Measurements from ENCODE around the gene LRGUK.

The LRGUK gene

DNA sequence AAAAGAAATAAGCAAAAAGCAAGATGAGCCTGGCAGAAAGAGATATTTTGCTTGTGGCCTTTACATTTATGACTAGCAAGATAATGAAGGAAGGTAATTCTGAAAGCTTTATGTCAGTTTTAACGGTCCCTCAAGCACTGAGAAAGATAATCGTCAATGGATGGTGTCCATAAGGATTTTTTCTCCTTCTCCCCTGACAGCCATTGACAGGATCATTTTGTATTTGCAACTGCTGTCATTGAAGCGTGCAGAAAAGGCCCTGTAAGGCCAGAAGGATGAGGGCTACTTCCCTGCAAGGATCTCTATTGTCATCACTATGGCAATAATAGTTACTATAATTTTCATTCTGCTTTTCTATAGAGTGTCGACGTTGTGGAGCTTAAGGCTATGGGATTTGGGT is 994 bp upstream of the LRGUK start:
- DNase-seq (ENCODE audit: low read depth in 2 of 2): no peak

- no peak for DNase-seq (ENCODE audit: low read depth in 2 of 2)
Observed at GRCh38 chr7:134126596-134126965, 559 bp upstream of the LRGUK start.

DNA sequence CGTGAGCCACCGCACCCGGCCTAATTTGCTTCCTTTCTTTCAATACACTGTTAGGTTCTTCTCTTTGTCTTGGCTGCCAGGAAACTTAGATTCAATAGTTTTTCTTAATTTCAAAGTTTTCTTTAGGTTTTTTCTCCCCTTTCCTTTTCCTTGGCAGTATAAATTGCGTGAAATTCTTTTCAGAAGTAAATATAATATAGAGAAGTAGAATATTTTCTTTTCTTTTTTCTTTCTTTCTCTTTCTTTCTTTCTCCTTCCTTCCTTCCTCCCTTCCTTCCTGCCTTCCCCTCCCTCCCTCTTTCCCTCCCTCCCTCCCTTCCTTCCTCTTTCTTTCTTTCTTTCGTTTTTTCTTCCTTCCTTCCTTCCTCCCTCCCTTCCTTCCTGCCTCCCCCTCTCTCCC is 1.7 kb downstream of the LRGUK start:
- DNase-seq (ENCODE audit: low read depth in 2 of 2): no peak

- DNase-seq (ENCODE audit: low read depth in 2 of 2): no peak
Observed at GRCh38 chr7:134129856-134130523, 2.9 kb downstream of the LRGUK start.

- no peak for DNase-seq (ENCODE audit: low read depth in 2 of 2)
Observed at GRCh38 chr7:134134004-134134403, 6.9 kb downstream of the LRGUK start.

DNA sequence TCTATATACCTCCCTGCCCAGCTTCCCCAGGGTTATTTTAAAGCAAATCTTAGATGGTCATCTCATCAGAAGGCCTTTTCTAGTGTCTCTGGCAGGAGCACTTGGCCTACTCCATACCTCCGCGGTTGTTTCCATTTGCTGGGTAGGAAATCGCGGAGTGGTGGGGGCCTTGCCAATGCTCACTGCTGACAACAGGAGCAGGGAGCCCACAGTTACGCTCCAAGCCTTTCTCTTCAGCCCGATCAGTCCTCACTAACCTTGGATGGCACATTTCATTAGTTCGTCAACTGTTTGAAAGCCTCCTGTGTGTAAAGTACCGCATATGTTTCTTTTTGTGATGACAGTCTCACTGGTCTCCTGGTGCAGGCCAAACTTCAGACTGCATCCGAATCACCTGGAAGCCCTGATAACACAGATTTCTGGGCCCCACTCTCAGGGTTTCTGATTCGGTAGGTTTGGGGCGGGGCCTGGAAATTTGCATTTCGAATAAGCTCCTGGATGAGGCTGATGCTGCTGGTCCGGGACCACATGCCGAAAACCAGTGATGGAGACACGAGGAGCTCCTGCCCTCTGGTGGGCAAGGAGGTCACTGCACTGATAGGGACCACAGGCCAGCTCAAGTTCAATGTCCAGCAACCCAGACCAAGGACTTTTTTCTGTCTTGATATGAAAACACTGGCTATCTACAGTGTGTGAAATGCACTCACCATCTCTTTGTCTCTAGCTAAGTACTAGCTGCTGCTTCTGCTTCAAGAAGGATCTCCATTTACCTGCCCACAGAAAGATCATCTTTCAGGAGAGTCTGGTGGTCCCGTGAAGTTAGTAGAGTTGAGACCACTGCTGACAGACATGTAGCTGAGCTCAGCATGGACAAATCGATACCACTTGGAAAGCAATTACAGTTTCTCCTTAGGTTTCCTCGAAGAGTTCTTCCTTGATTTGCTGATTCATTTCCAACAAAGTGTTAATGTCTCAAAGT is 14.0 kb downstream of the LRGUK start:
- peak in 1 of 2 donors; percentile 24 for DNase-seq (ENCODE audit: low read depth in 2 of 2)

DNA sequence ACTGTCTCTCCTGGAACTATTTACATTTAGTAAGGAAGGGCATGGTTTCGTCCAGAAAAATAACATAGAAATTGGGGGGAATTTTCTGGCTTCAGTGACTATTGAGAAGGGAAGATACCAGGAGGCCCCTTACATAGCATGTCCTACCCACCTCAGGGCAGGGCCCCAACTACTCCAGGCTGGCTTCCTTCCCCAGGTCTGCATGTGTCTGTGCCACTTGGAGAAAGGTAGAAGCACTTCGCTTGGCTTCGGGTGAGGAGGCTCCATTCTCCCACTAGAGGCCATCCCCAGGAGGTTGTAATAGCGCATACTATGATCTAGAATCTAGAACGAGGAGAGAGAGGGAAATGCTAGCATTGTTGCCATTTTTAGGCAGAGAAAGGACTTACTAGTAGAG is 14.7 kb downstream of the LRGUK start:
- no peak for DNase-seq (ENCODE audit: low read depth in 2 of 2)

DNA sequence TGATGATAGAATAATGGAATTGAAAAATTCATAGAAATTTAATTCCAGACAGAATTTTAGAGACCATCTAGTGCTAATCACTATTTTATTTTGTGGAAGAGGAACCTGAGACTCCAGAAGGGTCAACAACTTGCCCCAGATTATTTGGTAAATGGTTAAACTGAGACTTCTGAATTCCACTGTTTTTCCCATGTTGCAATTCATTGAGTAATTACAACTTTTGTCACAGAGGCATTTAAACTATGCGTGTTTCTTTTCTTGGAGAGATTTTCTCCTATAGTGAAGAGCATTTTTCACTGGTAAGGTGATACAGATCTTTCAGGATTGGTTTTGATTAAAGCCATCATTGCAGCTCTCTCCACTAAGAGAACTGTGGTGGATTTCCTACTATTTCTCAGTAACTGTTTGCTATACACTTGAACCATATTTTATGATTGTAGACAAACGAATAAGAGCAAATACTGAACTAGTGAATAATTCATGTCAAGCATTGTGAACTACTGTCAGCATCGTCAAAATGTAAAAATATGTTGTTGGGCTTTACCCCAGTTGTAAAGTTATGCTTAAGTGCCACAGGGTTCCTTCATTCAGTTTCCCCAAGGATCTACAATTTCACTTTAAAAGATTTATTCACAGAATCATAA is 26.5 kb downstream of the LRGUK start:
- no peak for DNase-seq (ENCODE audit: low read depth in 2 of 2)

- DNase-seq (ENCODE audit: low read depth in 2 of 2): no peak
Observed at GRCh38 chr7:134154581-134155130, 27.5 kb downstream of the LRGUK start.

- DNase-seq (ENCODE audit: low read depth in 2 of 2): no peak
Observed at GRCh38 chr7:134155206-134155605, 28.1 kb downstream of the LRGUK start.

DNA sequence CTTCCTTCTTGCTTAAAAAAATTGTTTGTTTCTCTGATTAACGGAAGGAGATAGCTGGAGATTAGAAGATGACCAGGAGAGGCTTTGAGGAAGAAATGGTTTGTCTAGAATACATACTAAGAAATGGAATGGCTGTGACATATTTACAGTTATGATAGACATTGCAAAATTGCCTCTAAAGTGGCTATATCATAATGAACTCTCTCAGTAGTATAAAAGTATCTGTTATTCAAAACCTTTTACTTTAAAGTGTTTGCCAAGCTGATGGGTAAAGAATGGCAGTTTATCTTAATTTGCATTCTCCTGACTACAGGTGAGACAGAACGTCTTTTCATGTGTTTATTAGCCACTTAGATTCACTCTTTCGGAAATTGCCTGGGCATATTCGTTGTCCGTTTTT is 28.7 kb downstream of the LRGUK start:
- DNase-seq (ENCODE audit: low read depth in 2 of 2): no peak

GRCh38 chr7:134165252-134165651 is 38.1 kb downstream of the LRGUK start:
- no peak for DNase-seq (ENCODE audit: low read depth in 2 of 2)

GRCh38 chr7:134167250-134167649 is 40.1 kb downstream of the LRGUK start:
- DNase-seq (ENCODE audit: low read depth in 2 of 2): no peak

- no peak for DNase-seq (ENCODE audit: low read depth in 2 of 2)
Observed at GRCh38 chr7:134167841-134168240, 40.7 kb downstream of the LRGUK start.

GRCh38 chr7:134174795-134175261 is 47.7 kb downstream of the LRGUK start:
- no peak for DNase-seq (ENCODE audit: low read depth in 2 of 2)

GRCh38 chr7:134175334-134176036 is 48.3 kb downstream of the LRGUK start:
- DNase-seq (ENCODE audit: low read depth in 2 of 2): no peak

GRCh38 chr7:134176037-134176350 is 48.9 kb downstream of the LRGUK start:
- no peak for DNase-seq (ENCODE audit: low read depth in 2 of 2)

GRCh38 chr7:134179036-134180011 is 52.2 kb downstream of the LRGUK start:
- DNase-seq (ENCODE audit: low read depth in 2 of 2): no peak

GRCh38 chr7:134180376-134180775 is 53.2 kb downstream of the LRGUK start:
- DNase-seq (ENCODE audit: low read depth in 2 of 2): no peak

DNA sequence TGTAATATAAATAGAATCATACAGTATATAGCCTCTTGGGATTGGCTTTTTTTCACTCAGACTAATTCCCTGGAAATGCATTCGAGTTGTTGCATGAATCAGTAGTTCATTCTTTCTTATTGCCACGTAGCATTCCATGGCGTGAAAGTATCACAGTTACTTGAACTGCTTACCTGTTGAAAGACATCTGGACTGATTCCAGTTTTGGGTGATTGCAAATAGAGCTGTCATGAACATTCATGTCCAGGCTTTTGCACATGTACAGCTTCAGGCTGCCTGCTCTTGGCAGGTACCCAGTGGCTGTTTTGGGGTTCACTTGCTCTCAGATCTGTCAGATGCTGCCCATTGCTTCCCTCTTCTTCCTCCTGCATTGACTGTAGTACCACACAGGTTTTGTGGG is 54.9 kb downstream of the LRGUK start:
- DNase-seq (ENCODE audit: low read depth in 2 of 2): no peak

GRCh38 chr7:134184767-134185166 is 57.6 kb downstream of the LRGUK start:
- DNase-seq (ENCODE audit: low read depth in 2 of 2): no peak
